ENCODE data around the gene IVD. TPM values are rescaled to one million over a fixed set of nuclear protein-coding genes. Genes with fewer than 3 reads are reported as not detected.
A peak's percentile ranks its signal among the peaks of the same experiment; 100 is the strongest.

The IVD gene
- total RNA-seq, 6 experiments from 2014 or later, result 48.5 to 69.9 (median 50.4) TPM

- H3K36me3 Mint-ChIP-seq (ENCODE audit: low read depth), result no peaks in the 10 kb centered on the region
- no peak for DNase-seq
- H3K27me3 Mint-ChIP-seq (ENCODE audit: insufficient read depth), result peaks cover 34% of the 10 kb centered on the region
- H3K4me3 Mint-ChIP-seq, result peak overlapping the region; percentile 51
- no peaks in the 10 kb centered on the region for H3K9me3 Mint-ChIP-seq
- no peak overlapping the region for H3K27ac Mint-ChIP-seq
- TF ChIP-seq CTCF (IDR thresholded peaks at IDR 0.05), result no peak
- H3K4me1 Mint-ChIP-seq (ENCODE audit: low read depth), result peaks cover 8% of the 10 kb centered on the region; the same call in 1 of the 2 replicates
These were observed 46.9 kb upstream of the IVD start for GRCh38 chr15:40358471-40359353.

GRCh38 chr15:40360015-40360414, 45.6 kb upstream of the IVD start:
- no peak for TF ChIP-seq CTCF (IDR thresholded peaks at IDR 0.05)
- no peak for DNase-seq
- Mint-ChIP-seq H3K36me3 (ENCODE audit: low read depth) (no peaks in the 10 kb centered on the region), H3K4me1 (ENCODE audit: low read depth) (no peaks in the 10 kb centered on the region), H3K27ac (no peak overlapping the region), H3K4me3 (no peak overlapping the region), H3K9me3 (no peaks in the 10 kb centered on the region), H3K27me3 (ENCODE audit: insufficient read depth) (peaks cover 33% of the 10 kb centered on the region)

GRCh38 chr15:40361640-40362039, 44.0 kb upstream of the IVD start:
- Mint-ChIP-seq H3K4me3 (no peak overlapping the region), H3K9me3 (no peaks in the 10 kb centered on the region), H3K27ac (no peak overlapping the region), H3K4me1 (ENCODE audit: low read depth) (no peaks in the 10 kb centered on the region), H3K36me3 (ENCODE audit: low read depth) (no peaks in the 10 kb centered on the region), H3K27me3 (ENCODE audit: insufficient read depth) (peaks cover 40% of the 10 kb centered on the region)
- no peak for TF ChIP-seq CTCF (IDR thresholded peaks at IDR 0.05)
- DNase-seq, result no peak

DNA sequence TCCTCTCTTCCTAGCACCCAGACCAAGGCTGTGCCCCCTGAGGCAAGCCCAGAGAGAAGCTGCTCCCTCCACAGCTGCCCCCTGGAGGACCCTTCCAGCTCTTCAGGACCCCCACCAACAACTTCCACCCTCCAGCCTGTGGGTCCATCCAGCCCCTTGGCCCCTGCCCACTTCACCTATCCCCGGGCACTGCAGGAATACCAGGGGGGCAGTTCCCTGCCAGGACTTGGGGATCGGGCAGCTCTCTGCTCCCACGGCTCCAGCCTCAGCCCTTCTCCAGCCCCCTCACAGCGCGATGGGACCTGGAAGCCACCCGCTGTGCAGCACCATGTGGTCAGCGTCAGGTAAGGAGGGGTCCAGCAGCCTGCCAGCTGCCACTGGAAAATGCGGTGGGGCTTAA, 42.0 kb upstream of the IVD start:
- no peaks in the 10 kb centered on the region for H3K4me1 Mint-ChIP-seq (ENCODE audit: low read depth)

GRCh38 chr15:40364251-40364650, 41.3 kb upstream of the IVD start:
- Mint-ChIP-seq H3K4me3 (no peak overlapping the region), H3K27me3 (ENCODE audit: insufficient read depth) (peaks cover 38% of the 10 kb centered on the region), H3K27ac (no peak overlapping the region), H3K9me3 (no peaks in the 10 kb centered on the region), H3K4me1 (ENCODE audit: low read depth) (no peaks in the 10 kb centered on the region), H3K36me3 (ENCODE audit: low read depth) (no peaks in the 10 kb centered on the region)
- no peak for TF ChIP-seq CTCF (IDR thresholded peaks at IDR 0.05)
- no peak for DNase-seq

More for the DNA sequence above, 42.0 kb upstream of the IVD start:
- no peaks in the 10 kb centered on the region for H3K36me3 Mint-ChIP-seq (ENCODE audit: low read depth)
- H3K4me3 Mint-ChIP-seq, result no peak overlapping the region
- H3K27ac Mint-ChIP-seq, result no peak overlapping the region
- no peaks in the 10 kb centered on the region for H3K9me3 Mint-ChIP-seq
- DNase-seq, result no peak
- H3K27me3 Mint-ChIP-seq (ENCODE audit: insufficient read depth), result peaks cover 42% of the 10 kb centered on the region
- TF ChIP-seq CTCF (IDR thresholded peaks at IDR 0.05), result no peak

Data from HFFc6 (cell line).